ENCODE measurements around the gene LCMT2. TPM values are rescaled to one million over a fixed set of nuclear protein-coding genes. Genes with fewer than 3 reads are reported as not detected.

Gene LCMT2
- total RNA-seq, 4 donors from 2014 or later: 3.0 to 6.4 (median 3.4) TPM

- in situ Hi-C loops (cut with MboI; ENCODE audit: low pct_ligation_motif_present in 1 of 4, low pct_unique_long_range_greater_than_20kb in 1 of 4, low sequenced_read_pairs in 3 of 4): no loop called here
- 78 to 90% methylated on average over 3 to 11 of the region's 11 CpGs for WGBS, 2 donors (ENCODE audit: low coverage in 1 of 2)
These were observed 28.1 kb downstream of the LCMT2 start, which contains the start of gene TGM7 for GRCh38 chr15:43302205-43302817. Gene TGM7 (minus strand): TSS chr15:43302255.

GRCh38 chr15:43299884-43300283 is 30.5 kb downstream of the LCMT2 start:
- DNase-seq: no peak
- Histone ChIP-seq H3K9me3 (no peaks in the 10 kb centered on the region), H3K27me3 (peaks cover 26% of the 10 kb centered on the region), H3K4me3 (no peak overlapping the region), H3K4me1 (no peaks in the 10 kb centered on the region), H3K36me3 (no peaks in the 10 kb centered on the region), H3K27ac (no peak overlapping the region)
- intact Hi-C loops (cut with DNase I; ENCODE audit: low total_unique reads) (no loop called here), in situ Hi-C loops (cut with MboI; ENCODE audit: low pct_ligation_motif_present in 1 of 4, low pct_unique_long_range_greater_than_20kb in 1 of 4, low sequenced_read_pairs in 3 of 4) (loop anchor here in 1 of 4 donors (25.0 kb wide), 1 partner anchor 588 kb away; no protein-coding TSS in a partner anchor)
- no peak for TF ChIP-seq EP300 (IDR thresholded peaks at IDR 0.05; ENCODE audit: low read depth)
- TF ChIP-seq POLR2A (IDR thresholded peaks at IDR 0.05): no peak
- no peak for TF ChIP-seq CTCF (IDR thresholded peaks at IDR 0.05)
- no peak for TF ChIP-seq POLR2AphosphoS5 (IDR thresholded peaks at IDR 0.05)

More at GRCh38 chr15:43302205-43302817, 28.1 kb downstream of the LCMT2 start, which contains the start of gene TGM7:
- Histone ChIP-seq H3K27me3 (peaks cover 17% of the 10 kb centered on the region), H3K27ac (no peak within 1 kb of the TSS), H3K4me1 (no peaks in the 10 kb centered on the region), H3K4me3 (no peak within 1 kb of the TSS), H3K36me3 (no peaks in the 10 kb centered on the region), H3K9me3 (no peaks in the 10 kb centered on the region)
- DNase-seq: no peak
- no peak for TF ChIP-seq CTCF (IDR thresholded peaks at IDR 0.05)
- no peak for TF ChIP-seq EP300 (IDR thresholded peaks at IDR 0.05; ENCODE audit: low read depth)
- no peak for TF ChIP-seq POLR2A (IDR thresholded peaks at IDR 0.05)
- TF ChIP-seq POLR2AphosphoS5 (IDR thresholded peaks at IDR 0.05): no peak
- intact Hi-C loops (cut with DNase I; ENCODE audit: low total_unique reads): no loop called here

- intact Hi-C loops (cut with DNase I; ENCODE audit: low total_unique reads): no loop called here
- 64 to 86% methylated on average over 1 to 3 of the region's 3 CpGs for WGBS, 2 donors (ENCODE audit: low coverage in 1 of 2)
- in situ Hi-C loops (cut with MboI; ENCODE audit: low pct_ligation_motif_present in 1 of 4, low pct_unique_long_range_greater_than_20kb in 1 of 4, low sequenced_read_pairs in 3 of 4): loop anchor here in 1 of 4 donors (25.0 kb wide), 1 partner anchor 587 kb away; no protein-coding TSS in a partner anchor
These were observed 31.0 kb downstream of the LCMT2 start for GRCh38 chr15:43299411-43299810.

More at GRCh38 chr15:43299411-43299810, 31.0 kb downstream of the LCMT2 start:
- Histone ChIP-seq H3K27ac (no peak overlapping the region), H3K4me3 (no peak overlapping the region), H3K27me3 (peaks cover 31% of the 10 kb centered on the region), H3K9me3 (no peaks in the 10 kb centered on the region), H3K4me1 (peaks cover 0 to under 1% (median 0%) of the 10 kb centered on the region in 4 donors), H3K36me3 (no peaks in the 10 kb centered on the region)
- no peak for DNase-seq
- no peak for TF ChIP-seq CTCF (IDR thresholded peaks at IDR 0.05)
- TF ChIP-seq EP300 (IDR thresholded peaks at IDR 0.05; ENCODE audit: low read depth): no peak
- no peak for TF ChIP-seq POLR2AphosphoS5 (IDR thresholded peaks at IDR 0.05)

Data from transverse colon (tissue), 4 donors.